Skeletal muscle tissue (tissue), 4 donors: ENCODE results near the gene CASKIN2. TPM values are rescaled to one million over a fixed set of nuclear protein-coding genes. Genes with fewer than 3 reads are reported as not detected.

Experiments used
- H3K27ac ChIP-seq: one replicate; pipeline ENCODE4 v1.7.0; 2013; ENCODE audit warnings: mild to moderate bottlenecking, low read depth, low read length, inconsistent platforms
- H3K27me3 ChIP-seq, 3 donors: one replicate each; pipeline ENCODE4 v1.7.0; 2013; ENCODE audit warnings: low read length in 3 of 3; ENCODE audit not compliant: control insufficient read depth in 3 of 3, insufficient read depth in 3 of 3
- H3K36me3 ChIP-seq, 3 donors: one replicate each; pipeline ENCODE4 v1.7.0; 2013; ENCODE audit warnings: low read length in 3 of 3; ENCODE audit not compliant: control insufficient read depth in 3 of 3, insufficient read depth in 3 of 3
- H3K4me1 ChIP-seq, 3 donors: one replicate each; pipeline ENCODE4 v1.7.0; 2013; ENCODE audit warnings: low read length in 3 of 3, mild to moderate bottlenecking in 3 of 3; ENCODE audit not compliant: control insufficient read depth in 3 of 3, insufficient read depth in 3 of 3
- H3K4me3 ChIP-seq, 3 donors: one replicate each; pipeline ENCODE4 v1.7.0; 2013; ENCODE audit warnings: low read length in 3 of 3
- H3K9ac ChIP-seq, 3 donors: one replicate each; pipeline ENCODE4 v1.7.0; 2013; ENCODE audit warnings: low read length in 3 of 3, mild to moderate bottlenecking in 3 of 3, moderate library complexity in 2 of 3, low read depth in 1 of 3
- H3K9me3 ChIP-seq, 3 donors: one replicate each; pipeline ENCODE4 v1.7.0; 2013; ENCODE audit warnings: low read length in 3 of 3; ENCODE audit not compliant: control insufficient read depth in 3 of 3
- total RNA-seq: library from RNA; depleted of rRNA; stranded (reverse); fragments of >200 nt; gene quantifications from one replicate; pipeline ENCODE4 v1.2.3, GENCODE V29; 2014
- donor health status: Osteomylitis.

Gene CASKIN2
- total RNA-seq, 1 donor from 2014 or later, result 8.9 TPM

GRCh38 chr17:75530837-75531720 is 15.7 kb upstream of the CASKIN2 start:
- no peak overlapping the region for H3K27ac ChIP-seq
- no peaks in the 10 kb centered on the region for H3K9me3 ChIP-seq
- peaks cover 4 to 7% (median 6%) of the 10 kb centered on the region in 3 donors for H3K4me1 ChIP-seq
- peaks cover 3 to 8% (median 6%) of the 10 kb centered on the region in 3 donors for H3K27me3 ChIP-seq
- no peaks in the 10 kb centered on the region for H3K36me3 ChIP-seq
- no peak overlapping the region for H3K9ac ChIP-seq
- H3K4me3 ChIP-seq, result no peak overlapping the region

DNA sequence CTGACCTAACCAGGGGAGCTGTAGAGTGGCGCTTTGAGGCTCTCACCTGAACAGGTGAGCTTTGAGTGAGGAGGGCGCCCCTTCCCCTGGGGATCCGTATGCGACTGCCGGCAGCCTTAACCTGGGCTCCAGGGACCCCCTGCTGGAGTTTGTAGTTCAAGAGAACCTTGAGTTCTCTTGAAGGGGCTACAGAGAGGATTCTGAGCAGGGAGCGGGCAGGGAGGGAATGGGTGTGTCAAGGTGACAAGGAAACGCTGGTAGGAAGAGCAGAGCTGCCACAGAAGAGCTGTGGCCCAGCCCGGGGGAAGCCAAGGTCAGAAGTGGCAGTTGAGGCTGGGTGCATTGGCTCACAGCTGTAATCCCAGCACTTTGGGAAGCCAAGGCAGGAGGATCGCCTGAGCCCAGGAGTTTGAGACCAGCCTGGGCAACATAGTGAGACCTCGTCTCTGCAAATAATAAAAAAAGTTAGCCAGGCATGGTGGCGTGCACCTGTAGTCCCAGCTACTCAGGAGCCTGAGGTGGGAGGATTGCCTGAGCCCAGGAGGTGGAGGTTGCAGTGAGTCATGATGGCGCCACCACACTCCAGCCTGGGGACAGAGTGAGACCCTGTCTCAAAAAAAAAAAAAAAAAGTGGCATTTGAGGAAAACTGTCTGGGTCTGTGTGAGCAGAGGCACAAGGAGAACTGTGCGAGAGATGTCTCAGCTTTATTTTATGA is 11.4 kb upstream of the CASKIN2 start:
- Histone ChIP-seq H3K9me3 (no peaks in the 10 kb centered on the region), H3K9ac (peak overlapping the region in 1 of 3 donors; percentile 50), H3K4me3 (peak overlapping the region; percentile 46 to 61 (median 48)), H3K4me1 (peaks cover 8 to 13% (median 11%) of the 10 kb centered on the region in 3 donors), H3K36me3 (peaks cover 0 to 5% (median 0%) of the 10 kb centered on the region in 3 donors), H3K27ac (no peak overlapping the region), H3K27me3 (peaks cover 0 to 7% (median 6%) of the 10 kb centered on the region in 3 donors)

GRCh38 chr17:75525806-75526554 is 10.6 kb upstream of the CASKIN2 start:
- Histone ChIP-seq H3K27ac (no peak overlapping the region), H3K4me1 (peaks cover 8 to 13% (median 11%) of the 10 kb centered on the region in 3 donors), H3K4me3 (peak overlapping the region; percentile 46 to 61 (median 48)), H3K9me3 (no peaks in the 10 kb centered on the region), H3K36me3 (peaks cover 0 to 8% (median 6%) of the 10 kb centered on the region in 3 donors), H3K9ac (peak overlapping the region in 1 of 3 donors; percentile 50), H3K27me3 (peaks cover 0 to 7% (median 6%) of the 10 kb centered on the region in 3 donors)

DNA sequence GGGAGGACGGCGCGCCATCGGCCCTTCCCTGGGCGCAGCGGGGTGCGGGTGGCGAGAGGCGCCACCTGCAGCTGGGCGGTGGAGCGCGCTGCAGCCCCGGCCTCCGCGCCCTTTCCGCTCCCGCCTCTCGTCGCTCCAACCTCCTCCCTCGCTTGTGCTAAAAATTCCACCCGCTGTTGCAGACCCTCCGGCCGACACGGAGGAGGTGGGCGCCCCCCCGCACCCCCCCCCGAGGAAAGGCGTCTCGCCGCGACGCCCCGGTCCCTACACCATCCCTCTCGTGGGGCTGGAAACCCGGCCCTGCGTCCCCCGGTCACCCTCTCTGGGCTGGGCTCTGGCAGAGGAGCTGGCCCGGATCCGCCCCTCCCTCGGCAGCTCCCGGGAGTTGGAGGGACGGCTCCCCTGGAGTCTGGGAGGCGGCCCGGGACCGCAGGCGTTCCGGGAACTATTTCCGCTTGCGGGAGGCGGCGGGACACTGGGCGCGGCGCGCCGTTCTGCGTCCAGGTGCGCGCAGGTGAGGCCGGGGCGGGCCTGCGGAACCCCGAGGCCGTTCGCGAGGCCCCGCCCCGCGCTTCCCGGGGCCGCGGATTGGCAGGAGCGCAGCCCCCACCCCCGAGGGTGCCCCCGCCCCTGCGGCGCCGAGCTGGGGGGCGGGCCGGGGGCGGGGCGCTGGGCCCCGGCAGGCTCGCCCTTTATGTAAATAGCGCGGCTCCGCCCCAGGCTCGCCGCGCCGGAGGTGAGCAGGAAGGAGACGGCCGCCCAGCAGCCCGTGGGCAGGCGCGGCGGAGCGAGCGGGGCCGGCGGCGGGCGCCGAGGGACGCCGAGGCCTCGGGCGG is 9.9 kb upstream of the CASKIN2 start, which contains the start of gene LLGL2:
TSS of gene LLGL2 (plus strand) at position 728 of the 836 bp plus-strand sequence. CDS start 17,730 bp downstream, outside the sequence.
- Histone ChIP-seq H3K9me3 (no peaks in the 10 kb centered on the region), H3K4me1 (peaks cover 8 to 13% (median 11%) of the 10 kb centered on the region in 3 donors), H3K9ac (peak within 1 kb of the TSS in 2 of 3 donors; percentile 32 to 54), H3K4me3 (peak within 1 kb of the TSS; percentile 48 to 67 (median 62)), H3K27ac (no peak within 1 kb of the TSS), H3K27me3 (peaks cover 0 to 7% (median 6%) of the 10 kb centered on the region in 3 donors), H3K36me3 (peaks cover 0 to 8% (median 6%) of the 10 kb centered on the region in 3 donors)

- Histone ChIP-seq H3K9me3 (no peaks in the 10 kb centered on the region), H3K9ac (peak overlapping the region in 2 of 3 donors; percentile 32 to 54)
Measured at GRCh38 chr17:75524269-75524969, 9.1 kb upstream of the CASKIN2 start.

GRCh38 chr17:75523647-75524046 is 8.3 kb upstream of the CASKIN2 start:
- peaks cover 0 to 7% (median 6%) of the 10 kb centered on the region in 3 donors for H3K27me3 ChIP-seq
- peaks cover 10 to 16% (median 13%) of the 10 kb centered on the region in 3 donors for H3K36me3 ChIP-seq
- peaks cover 8 to 13% (median 11%) of the 10 kb centered on the region in 3 donors for H3K4me1 ChIP-seq

More at GRCh38 chr17:75524269-75524969, 9.1 kb upstream of the CASKIN2 start:
- Histone ChIP-seq H3K27ac (no peak overlapping the region), H3K4me1 (peaks cover 8 to 13% (median 11%) of the 10 kb centered on the region in 3 donors), H3K4me3 (peak overlapping the region; percentile 14 to 67 (median 62)), H3K36me3 (peaks cover 3 to 12% (median 10%) of the 10 kb centered on the region in 3 donors), H3K27me3 (peaks cover 0 to 7% (median 6%) of the 10 kb centered on the region in 3 donors)

DNA sequence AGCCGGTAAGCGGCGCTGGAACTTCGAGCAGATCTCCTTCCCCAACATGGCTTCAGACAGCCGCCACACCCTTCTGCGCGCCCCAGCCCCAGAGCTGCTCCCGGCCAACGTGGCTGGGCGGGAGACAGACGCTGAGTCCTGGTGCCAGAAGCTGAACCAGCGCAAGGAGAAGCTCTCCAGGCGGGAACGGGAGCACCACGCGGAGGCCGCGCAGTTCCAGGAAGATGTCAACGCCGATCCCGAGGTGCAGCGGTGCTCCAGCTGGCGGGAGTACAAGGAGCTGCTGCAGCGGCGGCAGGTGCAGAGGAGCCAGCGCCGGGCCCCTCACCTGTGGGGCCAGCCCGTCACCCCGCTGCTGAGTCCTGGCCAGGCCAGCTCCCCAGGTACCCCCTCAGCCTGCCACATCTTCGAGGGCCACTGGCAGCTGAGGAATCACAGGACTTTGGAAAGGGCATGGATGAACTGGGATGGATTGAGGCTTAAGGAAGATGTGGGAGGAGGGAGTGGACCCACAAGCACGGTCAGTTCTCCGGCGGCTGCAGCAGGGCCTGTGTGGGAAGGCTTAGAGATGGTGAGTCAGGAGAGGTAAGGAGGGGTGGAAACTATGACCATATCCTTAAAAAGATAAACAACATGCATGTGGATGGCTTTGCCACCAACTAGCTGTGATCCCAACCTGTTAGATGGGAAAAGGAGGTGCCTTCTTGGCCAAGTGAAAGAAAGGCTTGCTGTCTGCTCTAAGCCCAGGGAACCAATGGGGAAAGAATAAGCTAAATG is 6.8 kb upstream of the CASKIN2 start:
- Histone ChIP-seq H3K27ac (no peak overlapping the region), H3K36me3 (peaks cover 15 to 16% (median 16%) of the 10 kb centered on the region in 3 donors)

More at GRCh38 chr17:75523647-75524046, 8.3 kb upstream of the CASKIN2 start:
- Histone ChIP-seq H3K9me3 (no peaks in the 10 kb centered on the region), H3K27ac (no peak overlapping the region), H3K9ac (no peak overlapping the region), H3K4me3 (no peak overlapping the region)

GRCh38 chr17:75521290-75521689 is 6.0 kb upstream of the CASKIN2 start:
- H3K27ac ChIP-seq, result no peak overlapping the region
- peaks cover 15 to 16% (median 16%) of the 10 kb centered on the region in 3 donors for H3K36me3 ChIP-seq
- H3K9me3 ChIP-seq, result no peaks in the 10 kb centered on the region
- H3K4me3 ChIP-seq, result no peak overlapping the region
- H3K27me3 ChIP-seq, result peaks cover 0 to 3% (median 2%) of the 10 kb centered on the region in 3 donors
- H3K4me1 ChIP-seq, result peaks cover 15 to 21% (median 20%) of the 10 kb centered on the region in 3 donors
- no peak overlapping the region for H3K9ac ChIP-seq

More for the DNA sequence above, 6.8 kb upstream of the CASKIN2 start:
- peaks cover 19 to 20% (median 19%) of the 10 kb centered on the region in 3 donors for H3K4me1 ChIP-seq
- H3K9me3 ChIP-seq, result no peaks in the 10 kb centered on the region
- H3K27me3 ChIP-seq, result peaks cover 0 to 7% (median 6%) of the 10 kb centered on the region in 3 donors
- H3K4me3 ChIP-seq, result no peak overlapping the region
- no peak overlapping the region for H3K9ac ChIP-seq
